ENCODE data around the gene MCUB.

DNA sequence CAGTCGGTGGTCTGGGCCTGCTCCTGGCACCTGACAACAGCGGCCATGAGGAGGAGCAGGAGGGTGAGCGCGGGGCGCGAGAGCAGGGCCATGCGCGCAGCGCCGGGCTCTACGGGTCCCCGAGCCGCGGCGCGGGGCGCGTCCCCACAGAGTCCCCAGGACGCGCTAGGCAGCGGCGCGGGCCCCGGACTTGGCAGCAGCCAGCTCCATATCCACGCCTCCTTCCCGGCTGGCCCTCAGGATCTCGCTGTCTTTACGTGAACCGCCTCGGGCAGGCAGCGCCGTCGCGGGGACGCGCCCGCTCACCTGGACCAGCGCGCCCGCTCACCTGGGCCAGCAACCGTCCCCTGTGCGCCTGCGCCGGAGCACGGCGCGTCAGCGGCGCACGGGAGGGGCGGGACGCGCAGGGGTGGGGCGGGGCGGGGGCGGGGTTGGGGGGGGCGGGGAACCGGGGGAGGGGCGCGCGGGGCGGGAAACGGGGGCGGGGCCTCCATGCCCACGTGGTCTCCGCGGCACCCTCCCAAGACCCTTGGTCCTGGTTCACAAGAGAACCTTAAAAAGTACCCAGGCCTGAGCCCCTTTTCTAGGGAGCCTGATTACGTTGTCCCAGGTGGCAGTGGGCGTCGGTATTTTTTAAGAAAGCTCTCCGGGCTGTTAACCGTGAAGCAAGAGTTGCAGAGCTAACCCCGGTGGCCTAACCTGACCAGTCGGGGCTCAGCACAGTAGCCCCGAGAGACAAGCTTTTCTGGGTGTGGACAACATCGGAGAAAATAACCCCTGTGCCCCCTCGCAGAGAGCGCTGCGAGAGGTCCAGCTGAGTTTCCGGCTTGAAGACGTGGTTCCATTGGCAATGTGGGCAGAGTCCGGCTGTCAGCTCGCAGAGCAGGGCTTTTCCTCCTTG is 169.9 kb downstream of the MCUB start, which contains the start of gene PLA2G12A:
- TF ChIP-seq POLR2A (IDR thresholded peaks at IDR 0.05) = no peak
- TF ChIP-seq, protein P1, sequence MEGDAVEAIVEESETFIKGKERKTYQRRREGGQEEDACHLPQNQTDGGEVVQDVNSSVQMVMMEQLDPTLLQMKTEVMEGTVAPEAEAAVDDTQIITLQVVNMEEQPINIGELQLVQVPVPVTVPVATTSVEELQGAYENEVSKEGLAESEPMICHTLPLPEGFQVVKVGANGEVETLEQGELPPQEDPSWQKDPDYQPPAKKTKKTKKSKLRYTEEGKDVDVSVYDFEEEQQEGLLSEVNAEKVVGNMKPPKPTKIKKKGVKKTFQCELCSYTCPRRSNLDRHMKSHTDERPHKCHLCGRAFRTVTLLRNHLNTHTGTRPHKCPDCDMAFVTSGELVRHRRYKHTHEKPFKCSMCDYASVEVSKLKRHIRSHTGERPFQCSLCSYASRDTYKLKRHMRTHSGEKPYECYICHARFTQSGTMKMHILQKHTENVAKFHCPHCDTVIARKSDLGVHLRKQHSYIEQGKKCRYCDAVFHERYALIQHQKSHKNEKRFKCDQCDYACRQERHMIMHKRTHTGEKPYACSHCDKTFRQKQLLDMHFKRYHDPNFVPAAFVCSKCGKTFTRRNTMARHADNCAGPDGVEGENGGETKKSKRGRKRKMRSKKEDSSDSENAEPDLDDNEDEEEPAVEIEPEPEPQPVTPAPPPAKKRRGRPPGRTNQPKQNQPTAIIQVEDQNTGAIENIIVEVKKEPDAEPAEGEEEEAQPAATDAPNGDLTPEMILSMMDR (IDR thresholded peaks at IDR 0.05) = no peak
- no peak for TF ChIP-seq EP300 (IDR thresholded peaks at IDR 0.05)
